H1 (cell line): Measurements from ENCODE around the gene ANKMY2.

ENCODE experiments used
- ATF2 ChIP-seq: IDR thresholded peaks from 2 replicates; pipeline ENCODE4 v1.6.1; 2012; ENCODE audit warnings: low read length, inconsistent platforms
- CTCF ChIP-seq, 3 experiments: IDR thresholded peaks; 1 replicate in 2 of 3; 2 replicates in 1 of 3; pipeline versions ENCODE4 v1.5.1 to v1.6.1; 2011; ENCODE audit warnings: low read length in 3 of 3, mild to moderate bottlenecking in 3 of 3, inconsistent platforms in 2 of 3, low read depth in 1 of 3, moderate library complexity in 1 of 3; ENCODE audit not compliant: insufficient read depth in 1 of 3; ENCODE audit errors: control extremely low read depth in 1 of 3
- EZH2 ChIP-seq: fragments of 200-600 bp; sonication (generic); IDR thresholded peaks from 2 replicates; pipeline ENCODE4 v1.7.1; 2012; ENCODE audit warnings: low read depth, mild to moderate bottlenecking, moderate library complexity, low read length, inconsistent platforms; ENCODE audit not compliant: severe bottlenecking
- GABPA ChIP-seq: IDR thresholded peaks from 2 replicates; pipeline ENCODE4 v1.6.1; 2011; ENCODE audit warnings: mild to moderate bottlenecking, low read length, moderate library complexity, borderline replicate concordance; ENCODE audit not compliant: insufficient read depth
- KDM1A ChIP-seq: fragments of 200-600, 300-600 bp; sonication (generic); IDR thresholded peaks from 2 replicates; pipeline ENCODE4 v1.7.1; 2016; ENCODE audit warnings: mild to moderate bottlenecking, low read length, borderline replicate concordance
- MAX ChIP-seq: IDR thresholded peaks from 2 replicates; pipeline ENCODE4 v1.6.1; 2012; ENCODE audit warnings: inconsistent platforms
- POLR2A ChIP-seq, 2 experiments: IDR thresholded peaks; 1 replicate in 1 of 2; 2 replicates in 1 of 2; pipeline ENCODE4 v1.6.1; 2011; ENCODE audit warnings: low read depth in 2 of 2, low read length in 2 of 2, mild to moderate bottlenecking in 2 of 2; ENCODE audit errors: control extremely low read depth in 1 of 2
- POLR2AphosphoS5 ChIP-seq: IDR thresholded peaks from 2 replicates; pipeline ENCODE4 v1.6.1; 2011; ENCODE audit warnings: low read depth, low read length
- RAD21 ChIP-seq, 2 experiments: IDR thresholded peaks in 1 of 2; conservative IDR thresholded peaks in 1 of 2; 2 replicates each; pipeline ENCODE4 v1.6.1; 2011; ENCODE audit warnings: low read depth in 2 of 2, low read length in 2 of 2, improper control_type of control experiment in 1 of 2, inconsistent platforms in 1 of 2, mild to moderate bottlenecking in 1 of 2, moderate library complexity in 1 of 2
- RXRA ChIP-seq: IDR thresholded peaks from 2 replicates; pipeline ENCODE4 v1.6.1; 2011; ENCODE audit warnings: low read depth, mild to moderate bottlenecking, low read length, moderate library complexity; ENCODE audit not compliant: insufficient read depth
- SIN3A ChIP-seq, 2 experiments: IDR thresholded peaks in 1 of 2; conservative IDR thresholded peaks in 1 of 2; 2 replicates each; pipeline ENCODE4 v1.6.1; 2011 to 2012; ENCODE audit warnings: low read length in 2 of 2, improper control_type of control experiment in 1 of 2, low read depth in 1 of 2, mild to moderate bottlenecking in 1 of 2

DNA sequence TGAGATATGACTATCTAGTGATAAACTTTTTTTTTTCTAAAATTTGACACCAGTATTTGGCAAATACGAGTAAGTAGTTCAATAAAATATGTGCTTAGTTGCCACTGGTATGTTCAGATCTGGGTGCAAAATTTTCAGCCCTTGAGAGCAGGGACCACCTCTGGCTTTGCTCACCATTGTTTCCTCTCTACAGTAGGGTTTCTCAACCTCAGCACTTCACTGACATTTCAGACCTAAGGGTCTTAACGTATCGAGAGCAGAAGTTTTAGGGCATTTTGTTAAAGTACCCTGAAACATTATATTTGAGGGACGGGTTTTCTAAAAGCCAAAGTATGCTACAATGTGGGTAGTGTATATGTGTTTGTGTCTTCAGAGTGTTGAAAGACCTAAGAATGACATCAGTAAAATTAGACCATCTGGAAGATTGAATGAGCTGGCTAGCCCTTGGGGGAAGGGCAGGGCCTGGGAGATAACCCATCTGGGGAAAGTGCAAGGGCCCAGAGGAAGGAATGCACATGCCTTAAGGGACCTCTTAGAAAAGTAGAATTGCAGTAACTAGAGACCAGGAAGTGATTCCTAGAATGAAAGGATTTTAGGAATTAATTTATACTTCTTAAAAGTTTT is 12.2 kb upstream of the ANKMY2 start:
- TF ChIP-seq CTCF (IDR thresholded peaks at IDR 0.05; ENCODE audit: control extremely low read depth in 1 of 3, insufficient read depth in 1 of 3, low read depth in 1 of 3, low read length in 3 of 3): no peak
- TF ChIP-seq GABPA: no peak
- TF ChIP-seq EZH2: no peak
- TF ChIP-seq POLR2AphosphoS5: no peak
- TF ChIP-seq RAD21 (IDR thresholded peaks at IDR 0.05 in 1 of 2, conservative IDR thresholded peaks at IDR 0.05 in 1 of 2; ENCODE audit: low read depth in 2 of 2, low read length in 2 of 2): no peak
- TF ChIP-seq RXRA: no peak
- no peak for TF ChIP-seq SIN3A (conservative IDR thresholded peaks at IDR 0.05 in 1 of 2, IDR thresholded peaks at IDR 0.05 in 1 of 2; ENCODE audit: low read depth in 1 of 2, low read length in 2 of 2)
- TF ChIP-seq MAX: no peak
- TF ChIP-seq KDM1A: no peak
- TF ChIP-seq ATF2: no peak
- no peak for TF ChIP-seq POLR2A (IDR thresholded peaks at IDR 0.05; ENCODE audit: control extremely low read depth in 1 of 2, low read depth in 2 of 2, low read length in 2 of 2)
